Islet precursor cell (in vitro differentiated cells): ENCODE measurements around the gene ACADVL.
"Not testable (repeated sequence)": the region's sequence is repeated elsewhere in the genome, so short reads cannot be mapped to it uniquely, and the experiment has no call there.

Source experiments
- DNase-seq: peaks from one replicate; pipeline ENCODE4 v3.0.0-alpha.2; 2018

ACADVL gene

DNA sequence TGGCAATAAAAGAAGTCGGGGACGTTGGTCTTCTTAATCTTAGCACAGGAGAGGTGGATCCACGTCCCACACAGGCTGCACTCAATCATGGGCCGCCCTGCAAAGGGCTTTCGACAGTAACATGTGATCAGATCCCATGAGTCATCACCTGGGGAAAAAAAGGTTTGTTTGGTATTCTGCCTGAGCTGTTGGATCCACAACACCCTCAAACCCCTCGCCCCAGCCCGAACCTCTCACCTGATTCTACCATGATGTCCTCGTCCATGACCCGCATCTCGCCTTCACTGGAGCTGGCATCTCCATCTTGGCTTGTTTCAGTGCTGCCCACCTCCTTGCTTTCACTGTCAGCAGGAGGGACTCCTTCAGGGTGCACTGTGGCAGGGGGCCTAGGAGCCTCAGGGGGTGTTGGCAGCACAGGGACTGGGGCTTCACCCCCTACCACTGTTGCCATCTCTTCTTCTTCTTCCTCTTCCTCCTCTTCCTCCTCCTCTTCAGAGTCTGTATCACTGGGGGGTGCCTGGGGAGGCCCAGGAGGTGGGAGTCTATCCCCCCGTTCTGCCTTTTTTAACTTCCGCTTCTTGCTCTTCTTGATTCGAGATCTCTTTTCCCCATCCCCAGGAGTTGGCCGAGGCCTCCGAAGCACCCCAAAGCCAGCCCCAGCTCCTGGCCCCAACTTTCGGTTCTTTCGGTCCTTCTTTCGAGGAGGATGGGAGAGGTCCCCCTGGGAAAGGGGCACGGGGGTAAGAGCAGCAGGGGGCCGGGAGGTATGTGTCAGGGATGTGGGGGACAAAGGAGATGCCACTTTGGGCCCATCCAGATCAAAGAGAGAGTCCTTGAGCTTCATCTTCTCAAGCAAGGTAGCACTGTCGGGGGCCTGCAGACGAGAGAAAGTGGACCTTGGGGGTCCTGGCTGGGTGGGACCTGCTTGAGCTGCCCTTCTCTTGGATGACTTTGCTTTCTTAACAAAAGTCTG, 16.2 kb downstream of the ACADVL start:
- no peak for DNase-seq

DNA sequence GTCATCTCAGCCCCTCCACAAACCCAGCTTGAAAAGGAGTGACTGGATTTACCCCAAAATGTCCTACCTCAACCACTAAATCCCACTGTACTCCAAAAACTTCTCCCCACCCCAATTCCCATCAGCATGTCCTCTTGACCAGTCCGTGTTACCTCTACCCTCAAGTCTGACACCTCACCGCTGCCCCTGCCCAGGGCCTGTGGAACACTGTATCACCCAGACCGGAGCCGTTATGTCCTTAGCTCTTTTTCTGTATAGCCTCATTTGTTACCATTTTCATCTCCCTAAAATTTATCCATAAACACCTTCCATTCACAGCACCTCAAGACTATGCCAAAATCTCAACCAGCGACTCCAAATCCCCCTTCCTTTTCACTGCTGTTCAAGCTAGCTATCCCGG, 17.1 kb downstream of the ACADVL start:
- no peak for DNase-seq

DNA sequence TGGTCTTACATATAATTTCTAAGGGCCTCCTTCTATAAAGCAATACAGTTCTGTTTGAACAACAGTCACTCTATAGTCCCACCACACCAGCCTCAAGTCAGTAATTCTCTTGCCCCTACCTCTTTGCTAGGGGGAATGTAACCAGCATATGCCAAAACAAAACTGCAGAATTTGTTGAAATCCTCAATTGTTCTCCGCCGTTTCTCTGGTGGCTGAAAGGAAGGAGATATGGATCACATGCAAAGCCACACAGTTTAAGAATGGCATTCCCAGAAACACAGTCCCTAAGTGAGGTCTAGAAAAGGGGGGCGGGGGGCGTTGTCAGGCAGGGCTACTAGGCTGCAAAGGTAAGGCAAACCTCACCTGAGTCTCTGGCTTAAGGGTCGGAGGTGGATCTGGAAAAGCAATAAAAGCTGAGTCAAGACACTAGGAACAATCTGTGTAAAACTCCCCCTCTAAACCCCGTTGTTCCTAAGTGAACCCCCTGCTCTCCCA, 17.6 kb downstream of the ACADVL start:
- DNase-seq = no peak

DNA sequence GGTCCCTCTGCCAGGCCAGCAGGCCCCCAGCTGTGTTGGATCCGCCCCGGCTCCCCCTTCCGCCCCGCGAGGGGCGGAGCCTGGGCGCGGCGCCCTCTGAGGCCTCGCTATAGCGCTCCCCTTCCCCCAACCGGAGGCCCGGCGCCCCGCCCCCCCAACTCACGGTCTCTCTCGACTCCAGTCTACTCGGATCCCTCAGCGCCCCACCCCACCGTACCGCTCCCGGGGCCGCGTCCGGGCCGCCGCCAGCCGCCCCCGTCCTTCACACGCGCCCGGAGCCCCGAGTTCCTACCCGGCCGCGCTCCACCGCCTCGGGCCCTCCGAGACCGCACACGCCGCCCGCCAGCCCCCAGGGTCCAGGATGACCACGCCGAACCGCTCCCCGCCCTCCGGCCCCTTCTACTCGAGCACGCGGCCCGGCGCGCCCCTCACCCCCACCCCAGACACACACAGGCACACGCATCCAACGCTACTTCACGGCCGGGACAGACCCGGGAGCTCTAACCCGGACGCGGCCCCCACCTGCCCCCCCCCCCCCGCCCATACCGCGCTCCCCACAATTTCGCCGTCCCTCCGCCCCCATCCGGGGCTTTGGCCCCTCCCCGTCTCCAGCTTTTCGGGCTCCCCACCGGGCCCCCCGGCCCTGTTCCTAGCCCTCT, 18.2 kb downstream of the ACADVL start:
- DNase-seq = peak; percentile 80

DNA sequence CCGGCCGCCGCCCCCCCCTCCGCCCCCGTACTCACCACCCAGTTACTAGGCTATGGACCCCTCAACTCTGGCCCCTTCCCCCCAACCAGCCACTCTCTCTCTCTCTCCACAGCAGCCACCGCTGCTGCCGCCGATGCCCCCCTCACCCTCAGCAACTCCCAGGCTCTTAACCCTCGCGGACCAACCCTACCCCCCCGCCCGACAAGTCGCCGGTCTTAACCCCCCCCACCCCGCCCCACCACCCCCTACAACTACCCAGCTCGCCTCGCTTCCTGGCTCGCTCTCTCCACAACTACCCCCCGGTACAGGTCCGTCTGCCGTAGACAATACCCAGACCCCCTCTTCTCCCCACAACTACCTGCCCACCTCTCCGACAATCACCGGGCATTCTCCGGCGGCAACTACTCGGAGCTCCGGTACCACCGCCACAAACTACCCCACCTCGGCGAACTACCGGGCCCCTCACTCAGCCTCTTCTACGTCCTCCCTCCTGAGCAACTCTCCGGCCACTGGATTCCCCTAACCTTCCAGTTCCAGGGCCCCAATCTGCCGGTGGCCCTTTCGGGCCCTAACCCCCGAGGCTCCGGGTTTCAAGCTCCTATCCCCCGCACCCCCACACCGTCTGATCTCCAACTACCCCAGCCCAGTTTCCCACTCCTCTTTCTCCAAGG, 18.8 kb downstream of the ACADVL start:
- DNase-seq = no peak

DNA sequence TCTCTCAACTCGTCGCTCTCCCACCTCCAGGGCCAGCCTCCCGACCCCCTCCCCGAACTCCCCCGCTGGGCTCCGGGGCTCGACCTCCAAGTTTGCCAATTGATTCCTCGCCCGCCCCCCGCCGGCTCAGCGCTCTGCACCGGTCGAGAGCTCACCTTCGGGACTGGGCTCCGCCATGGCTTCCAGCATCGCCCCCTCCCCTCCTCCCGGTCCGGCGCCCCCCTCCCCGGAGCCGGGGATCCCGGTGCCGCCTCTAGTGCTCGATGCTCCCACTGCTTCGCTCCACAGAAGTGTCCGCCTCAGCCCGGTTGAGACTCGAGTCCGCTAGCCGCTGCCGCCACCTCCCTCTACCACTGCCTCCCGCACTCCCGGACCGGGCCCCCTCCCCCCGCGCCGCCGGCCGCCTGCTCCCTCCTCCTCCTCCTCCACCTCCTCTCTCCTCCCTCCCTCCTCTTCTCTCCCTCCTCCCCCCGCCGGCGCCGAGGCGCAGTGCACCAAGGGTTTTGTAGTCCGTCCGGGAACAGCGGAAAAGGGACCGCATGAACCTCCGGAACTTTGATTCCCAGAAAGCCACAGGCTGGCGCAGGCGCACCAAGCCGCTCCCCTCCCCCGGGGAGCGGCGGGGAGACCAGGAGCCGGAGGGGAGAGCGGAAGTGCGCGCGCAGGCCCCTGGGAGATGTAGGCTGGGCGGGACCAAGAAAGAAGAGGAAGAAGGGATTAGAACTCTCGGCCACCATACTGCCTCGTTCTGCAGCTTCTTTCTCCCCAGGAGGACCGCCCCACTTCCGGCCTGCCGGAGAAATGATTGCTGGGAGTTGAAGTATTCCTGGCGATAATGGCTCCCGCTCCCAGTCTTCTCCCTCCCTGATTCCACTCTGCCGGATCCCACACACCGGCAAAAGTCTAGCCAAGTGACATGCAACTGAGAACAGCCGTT, 19.6 kb downstream of the ACADVL start, which contains the start of gene PHF23:
Gene PHF23, minus strand, starts transcription at position 367 of the 937 bp plus-strand sequence. Its CDS starts 178 bp downstream, at position 189.
- DNase-seq = peak; percentile 100

DNA sequence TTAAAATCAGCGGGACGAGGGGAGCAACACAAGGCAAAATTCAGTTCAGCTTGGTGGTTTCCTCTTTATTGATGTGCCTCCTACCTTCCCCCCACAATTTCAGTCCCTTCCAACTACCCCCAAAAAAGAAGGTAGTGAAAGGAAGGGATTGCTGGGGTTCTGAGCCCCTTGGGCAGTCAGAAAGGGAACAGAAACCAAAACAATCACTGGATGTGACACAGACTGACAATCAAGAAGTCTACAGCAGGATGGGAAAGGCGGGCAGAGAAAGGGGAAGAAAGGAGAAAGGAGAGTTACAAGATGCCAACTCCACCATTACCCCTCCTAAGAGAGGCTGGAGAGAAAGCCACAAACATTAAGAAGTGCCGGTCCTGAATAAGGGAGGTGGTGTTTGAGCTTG, 20.6 kb downstream of the ACADVL start:
- DNase-seq = no peak

DNA sequence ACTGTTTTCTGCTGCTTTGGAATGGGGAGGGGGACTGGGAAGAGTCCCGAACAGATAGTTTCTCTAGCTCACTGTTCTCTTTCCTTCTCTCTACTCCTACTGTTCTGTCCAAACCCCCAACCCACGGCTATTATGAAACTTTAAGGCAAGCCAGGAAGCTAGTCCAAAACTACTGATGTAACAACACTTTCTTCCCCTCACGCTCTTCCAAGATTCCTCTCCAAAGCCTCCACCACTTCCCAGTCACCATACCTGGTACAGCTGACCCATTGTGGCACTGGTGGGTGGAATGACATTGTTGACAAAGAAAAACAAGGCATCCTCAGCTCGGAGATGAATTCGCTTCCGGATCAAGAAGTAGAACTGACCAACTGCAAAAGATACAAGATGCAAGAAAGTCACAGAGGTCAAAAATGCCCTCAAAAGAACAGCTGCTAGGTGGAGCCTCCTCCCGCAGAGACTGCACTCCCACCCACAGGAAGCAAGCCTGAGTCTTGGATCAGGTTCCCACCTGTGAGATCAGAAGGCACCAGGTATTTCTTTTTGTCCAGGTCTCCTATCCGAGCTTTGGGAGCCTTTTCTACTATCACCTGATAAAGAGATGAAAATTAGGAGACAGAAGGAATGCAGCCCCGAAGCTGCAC, 21.5 kb downstream of the ACADVL start:
- no peak for DNase-seq

DNA sequence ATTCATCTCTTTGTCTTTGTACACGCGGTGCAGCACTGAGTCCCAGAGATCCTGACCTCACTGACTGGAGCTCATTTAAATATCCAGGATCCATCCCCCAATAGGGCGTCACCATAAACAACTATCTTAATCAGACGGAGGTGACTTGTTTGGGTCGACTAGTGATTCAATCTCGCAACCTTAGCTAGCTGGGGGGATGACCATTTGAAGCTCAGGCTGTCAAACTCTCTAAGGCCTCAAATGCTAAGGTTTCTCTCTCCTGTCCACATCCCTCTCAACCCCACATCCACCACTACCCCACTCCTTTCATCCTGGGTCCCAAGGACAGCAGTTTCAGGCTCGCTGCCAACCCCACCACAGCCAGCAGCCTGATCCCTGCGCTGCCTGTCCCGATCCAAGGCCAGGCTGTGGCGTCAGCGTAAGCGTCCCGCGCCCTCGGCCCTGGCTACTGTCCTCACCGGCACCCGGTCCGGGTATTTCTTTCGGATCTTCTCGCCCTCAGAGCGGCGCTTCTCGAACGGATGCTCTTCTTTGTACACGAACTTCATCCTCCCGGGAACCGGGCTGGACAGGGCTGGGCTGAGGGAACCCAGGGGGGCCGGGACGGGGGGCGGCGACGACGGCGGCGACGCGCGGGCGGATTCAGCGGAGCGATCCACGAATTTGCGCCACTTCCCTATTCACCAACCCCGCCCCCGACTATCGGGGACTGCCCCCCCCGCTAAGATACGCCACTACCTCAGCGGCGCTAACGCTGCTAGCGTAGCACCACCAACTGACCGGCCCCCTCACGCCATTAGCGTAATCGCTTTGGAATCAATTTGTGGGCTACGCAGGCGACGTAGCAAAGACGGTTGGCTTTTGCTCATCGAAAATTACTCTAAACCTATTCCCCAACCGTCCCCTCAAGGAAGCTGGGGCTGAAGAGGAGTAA, 22.3 kb downstream of the ACADVL start, which contains the start of gene GABARAP:
Gene GABARAP, minus strand, starts transcription at position 667 of the 934 bp plus-strand sequence. Its CDS starts 119 bp downstream, at position 548.
- peak; percentile 95 for DNase-seq

DNA sequence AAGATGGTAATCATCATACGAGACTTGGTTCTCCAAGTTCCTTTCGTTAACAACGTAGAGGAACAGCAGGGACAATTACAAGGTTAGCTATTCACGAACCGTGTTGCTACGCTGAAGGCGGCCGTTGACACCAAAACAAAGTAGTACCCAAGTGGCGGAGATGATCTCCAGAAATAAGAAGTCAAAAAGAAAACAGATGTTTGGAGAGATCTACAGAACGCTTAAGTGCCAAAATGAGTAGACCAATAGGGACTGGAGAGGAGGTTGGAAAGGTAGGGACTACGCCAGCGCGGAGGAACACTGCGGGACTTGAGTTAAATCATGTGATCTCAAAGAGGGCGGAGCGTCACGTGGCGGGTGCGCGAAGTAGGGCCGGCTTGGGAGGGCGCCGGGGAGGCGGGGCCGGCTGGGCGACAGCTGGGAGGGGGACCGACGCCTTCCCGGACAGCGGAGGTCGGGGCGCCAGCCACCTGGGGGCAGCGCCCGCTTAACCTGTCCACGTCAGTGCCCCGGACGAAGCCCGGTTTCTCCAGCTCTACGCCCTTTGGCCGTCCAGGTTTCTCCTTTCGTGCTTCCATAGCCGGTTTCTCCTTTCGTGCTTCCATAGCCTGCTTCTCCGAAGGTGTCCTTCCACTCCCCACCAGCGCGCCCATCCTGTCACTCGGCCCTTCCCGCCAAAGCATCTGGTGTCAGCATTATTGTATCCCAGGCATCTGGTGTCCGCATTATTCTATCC, 23.1 kb downstream of the ACADVL start:
- peak; percentile 98 for DNase-seq

DNA sequence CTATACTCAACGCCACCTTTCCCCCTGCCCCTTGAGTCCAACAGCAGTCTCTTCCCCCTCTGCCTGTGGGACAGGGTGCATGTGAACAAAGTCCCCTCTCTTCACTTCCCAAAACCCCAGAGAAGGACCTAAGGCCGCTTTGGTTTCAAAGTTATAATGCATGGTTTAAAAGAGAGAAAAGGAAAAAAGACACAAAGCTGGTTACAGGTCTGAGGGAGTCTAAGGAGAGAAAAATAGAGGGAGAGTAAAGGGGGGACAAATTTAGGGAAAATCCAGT, 23.7 kb downstream of the ACADVL start:
- no peak for DNase-seq

DNA sequence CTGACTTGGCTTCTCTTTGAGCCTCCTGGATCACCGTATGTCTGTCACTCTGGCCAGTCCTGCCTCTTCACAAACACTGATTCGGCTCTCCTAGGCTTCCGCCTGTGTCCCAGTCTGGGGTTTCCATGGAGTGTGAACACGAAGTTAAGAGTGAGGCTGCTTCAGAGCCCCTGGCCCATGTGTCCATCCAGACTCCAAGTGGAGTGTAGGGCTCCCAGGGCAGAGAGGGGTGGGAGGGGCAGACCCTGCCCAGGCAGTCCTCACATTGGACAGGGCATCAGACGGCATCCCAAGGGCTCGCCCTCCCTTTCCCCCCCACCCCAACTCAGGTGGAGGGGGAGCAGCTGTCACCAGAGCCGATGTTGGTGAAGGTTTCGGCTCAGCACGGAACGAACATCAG, 24.1 kb downstream of the ACADVL start:
- not testable (repeated sequence) for DNase-seq

DNA sequence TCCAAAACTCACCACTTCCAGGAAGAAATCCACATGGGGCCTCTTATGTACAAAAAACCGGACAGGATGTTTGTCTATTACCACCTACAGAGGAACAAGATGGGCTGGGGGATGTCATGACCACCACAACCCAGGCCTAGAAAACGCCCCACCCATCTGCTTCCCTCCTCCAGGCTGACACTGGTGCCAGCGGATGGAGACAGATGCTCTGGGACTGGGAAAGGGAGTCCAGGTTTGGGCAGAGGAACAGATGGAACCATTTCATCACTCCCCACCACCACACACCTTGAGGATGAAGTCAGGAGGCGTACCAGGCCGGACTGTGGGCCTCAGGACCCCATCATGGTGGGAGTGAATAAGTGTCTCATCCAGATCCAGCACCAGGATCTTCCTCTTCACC, 27.0 kb downstream of the ACADVL start:
- no peak for DNase-seq

DNA sequence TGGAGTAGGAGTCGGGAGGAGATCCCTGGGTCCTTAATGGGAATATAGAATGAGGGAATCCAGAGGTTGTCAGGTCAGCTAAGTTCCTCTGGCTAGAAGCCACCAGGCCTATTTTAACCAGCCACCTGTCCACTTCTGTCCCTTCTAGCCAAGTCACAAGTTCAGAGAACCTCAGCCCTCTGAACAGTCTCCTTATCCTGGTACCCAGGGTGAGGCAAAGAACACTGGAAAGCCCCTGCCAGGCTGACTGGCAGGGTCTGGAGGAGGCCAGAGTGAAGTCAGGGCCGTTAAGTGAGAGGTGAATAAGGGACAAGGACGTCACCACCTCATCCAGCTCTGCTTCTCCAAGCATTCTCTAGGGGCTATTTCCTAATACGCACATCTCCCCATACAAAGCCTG, 29.1 kb downstream of the ACADVL start:
- no peak for DNase-seq

DNA sequence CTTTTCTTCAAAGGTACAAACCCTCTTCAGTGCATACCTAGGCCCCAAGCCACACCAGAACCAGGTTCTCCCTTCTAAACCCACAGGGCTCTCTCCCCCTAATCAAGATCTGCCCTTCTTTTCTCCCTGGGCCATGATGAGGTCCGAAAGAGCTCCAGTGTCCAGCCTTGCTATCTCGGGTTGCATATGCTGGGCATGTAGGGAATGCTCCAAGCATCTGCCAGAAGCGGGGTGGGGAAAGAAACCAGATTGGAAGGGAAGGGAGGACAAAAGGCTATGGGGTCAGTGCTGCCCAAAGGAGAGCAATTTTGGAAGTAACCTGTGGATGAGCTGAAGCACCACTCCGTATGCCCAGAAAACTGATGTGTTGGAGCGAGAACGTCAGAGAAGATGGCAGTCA, 29.5 kb downstream of the ACADVL start:
- no peak for DNase-seq

DNA sequence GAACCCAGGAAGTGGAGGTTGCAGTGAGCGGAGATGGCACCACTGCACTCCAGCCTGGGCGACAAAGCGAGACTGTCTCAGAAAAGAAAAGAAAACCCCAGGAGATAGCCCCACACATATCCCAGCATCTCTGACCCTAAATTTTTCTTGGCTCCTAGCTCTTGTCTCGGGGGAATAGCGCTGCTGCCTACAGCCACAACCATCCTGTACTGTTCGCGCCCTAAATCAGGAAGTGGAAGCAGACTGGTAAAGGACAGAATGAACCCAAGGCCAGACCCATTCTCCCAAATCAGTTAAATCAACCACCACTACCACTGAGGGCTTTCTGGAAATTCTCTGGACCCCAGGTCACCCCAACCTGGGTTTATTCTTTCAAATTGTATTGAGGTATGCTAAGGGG, 30.1 kb downstream of the ACADVL start:
- DNase-seq = no peak

DNA sequence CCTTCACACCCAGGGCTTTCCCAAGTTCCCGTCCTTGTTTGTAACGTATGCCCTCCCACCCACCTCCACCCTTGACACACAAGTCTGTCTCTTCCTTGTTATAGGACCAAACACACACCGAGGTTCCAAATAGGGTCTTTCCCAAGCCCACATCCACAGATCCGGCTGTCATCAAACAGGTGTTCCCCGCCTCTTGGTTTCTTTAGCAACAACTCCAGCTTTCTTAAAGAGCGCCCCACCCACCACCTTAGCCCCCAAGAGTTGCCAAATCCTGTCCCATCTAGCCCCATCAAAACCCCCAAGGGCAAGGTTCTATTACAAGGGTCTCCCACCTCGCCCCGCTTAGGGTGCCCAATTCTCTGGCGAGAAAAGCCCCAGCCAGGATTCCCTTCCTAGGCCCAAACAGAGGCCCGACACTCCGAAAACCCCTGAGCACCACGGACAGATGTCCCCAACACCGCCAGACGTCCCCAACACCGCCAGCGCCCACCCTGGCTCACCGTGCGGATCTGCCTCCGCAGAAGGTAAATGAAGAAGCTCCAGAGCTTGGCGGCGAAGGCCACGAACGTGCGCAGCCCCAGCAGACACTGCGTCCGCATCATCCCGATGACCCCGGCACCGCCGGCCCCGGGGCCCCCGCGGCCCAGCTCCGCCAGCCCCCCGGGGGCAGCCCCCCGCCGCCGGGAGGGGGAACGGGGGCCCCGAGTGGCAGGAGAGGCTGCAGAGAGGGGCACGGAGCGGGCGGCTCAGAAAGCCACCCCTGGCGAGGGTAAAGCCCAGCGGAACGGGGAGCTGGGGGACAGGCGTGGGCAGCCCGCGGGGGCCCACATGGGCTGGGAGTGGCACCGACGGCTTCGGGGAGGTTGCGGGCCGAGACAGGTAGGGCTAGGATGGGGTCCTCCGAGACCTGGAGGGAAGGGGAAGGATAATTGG, 31.2 kb downstream of the ACADVL start:
- peak; percentile 54 for DNase-seq

DNA sequence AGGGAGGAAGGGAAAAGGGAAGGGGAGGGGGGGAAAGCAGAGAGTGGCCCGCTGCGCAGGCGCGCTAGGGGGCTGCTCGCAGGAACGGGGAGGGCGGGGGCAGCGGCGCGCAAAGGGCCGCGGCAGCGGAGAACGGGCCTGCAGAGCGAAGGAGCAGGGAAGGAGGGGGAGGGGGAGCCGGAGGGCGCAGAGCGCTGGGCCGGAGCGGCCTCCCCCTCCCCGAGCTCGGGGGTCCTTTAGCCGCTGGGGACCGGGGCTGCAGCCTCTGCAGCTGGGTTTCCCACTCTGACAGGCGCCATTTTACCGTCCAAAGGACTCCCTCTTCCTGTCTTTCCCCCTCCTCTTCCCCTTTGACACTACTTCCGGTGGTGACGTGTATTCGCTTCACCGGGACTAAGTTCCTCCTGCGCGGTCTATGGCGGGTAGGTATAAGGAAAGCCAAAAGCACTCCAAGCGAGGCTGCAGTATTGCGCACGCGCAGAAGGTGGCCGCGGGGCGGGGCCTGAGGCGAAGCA, 32.0 kb downstream of the ACADVL start, which contains the start of gene CTDNEP1:
Gene CTDNEP1, minus strand, starts transcription at position 74 of the 515 bp plus-strand sequence. CDS start 438 bp downstream, outside the sequence.
- DNase-seq = peak; percentile 100
